ENCODE data around the gene VSTM2B.

GRCh38 chr19:29598496-29598895 is 72.7 kb downstream of the VSTM2B start:
- TF ChIP-seq CTCF (optimal IDR thresholded peaks at IDR 0.05 in 1 of 3, IDR thresholded peaks at IDR 0.05 in 1 of 3, conservative IDR thresholded peaks at IDR 0.05 in 1 of 3; ENCODE audit: extremely low read depth in 1 of 3, insufficient read depth in 2 of 3, low read length in 3 of 3) (no peak), EZH2 (IDR thresholded peaks at IDR 0.05; ENCODE audit: low read length) (peak; percentile 1)
